VCaP (cell line): ENCODE results near the gene ZNF860.

Experiments used
- H3K27ac ChIP-seq: fragments of 450-650 bp; 2 replicates; pipeline ENCODE4 v1.5.1; 2017
- TF ChIP-seq, protein P1 (sequence below): fragments of 450-650 bp; conservative IDR thresholded peaks from 2 replicates; pipeline ENCODE4 v1.5.1; 2017; ENCODE audit warnings: mild to moderate bottlenecking, moderate library complexity

ZNF860 gene

DNA sequence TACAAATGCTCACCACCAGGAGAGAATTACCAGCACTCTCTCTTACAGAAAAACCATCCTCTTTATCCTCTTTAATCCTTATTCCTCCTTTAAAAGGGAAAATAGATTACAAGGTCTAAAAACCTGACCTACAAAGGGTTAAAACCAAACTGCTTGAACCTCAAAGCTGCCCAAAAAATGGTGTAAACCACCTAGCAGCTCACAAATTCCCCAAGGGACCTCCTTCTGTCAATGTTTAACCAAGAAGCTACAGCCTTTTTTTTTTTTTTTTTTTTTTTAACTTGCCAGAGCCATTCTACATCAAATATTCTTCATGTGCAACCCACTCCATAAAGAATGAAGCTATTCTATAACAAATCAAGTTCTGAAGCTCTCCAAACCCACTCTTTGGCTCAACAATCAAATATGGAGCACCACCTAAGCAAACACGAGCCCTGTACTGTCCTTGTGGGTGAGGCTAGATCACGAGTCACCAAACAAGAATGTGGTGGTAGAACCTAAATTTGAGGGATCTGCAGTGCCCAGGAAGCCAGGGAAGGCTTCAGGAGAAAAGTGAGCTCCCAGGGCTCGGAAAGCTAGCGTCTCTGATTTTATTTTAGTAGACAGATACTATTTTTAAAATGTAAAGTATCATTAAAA, 20.6 kb upstream of the ZNF860 start:
- H3K27ac ChIP-seq = no peak overlapping the region
- TF ChIP-seq, protein P1, sequence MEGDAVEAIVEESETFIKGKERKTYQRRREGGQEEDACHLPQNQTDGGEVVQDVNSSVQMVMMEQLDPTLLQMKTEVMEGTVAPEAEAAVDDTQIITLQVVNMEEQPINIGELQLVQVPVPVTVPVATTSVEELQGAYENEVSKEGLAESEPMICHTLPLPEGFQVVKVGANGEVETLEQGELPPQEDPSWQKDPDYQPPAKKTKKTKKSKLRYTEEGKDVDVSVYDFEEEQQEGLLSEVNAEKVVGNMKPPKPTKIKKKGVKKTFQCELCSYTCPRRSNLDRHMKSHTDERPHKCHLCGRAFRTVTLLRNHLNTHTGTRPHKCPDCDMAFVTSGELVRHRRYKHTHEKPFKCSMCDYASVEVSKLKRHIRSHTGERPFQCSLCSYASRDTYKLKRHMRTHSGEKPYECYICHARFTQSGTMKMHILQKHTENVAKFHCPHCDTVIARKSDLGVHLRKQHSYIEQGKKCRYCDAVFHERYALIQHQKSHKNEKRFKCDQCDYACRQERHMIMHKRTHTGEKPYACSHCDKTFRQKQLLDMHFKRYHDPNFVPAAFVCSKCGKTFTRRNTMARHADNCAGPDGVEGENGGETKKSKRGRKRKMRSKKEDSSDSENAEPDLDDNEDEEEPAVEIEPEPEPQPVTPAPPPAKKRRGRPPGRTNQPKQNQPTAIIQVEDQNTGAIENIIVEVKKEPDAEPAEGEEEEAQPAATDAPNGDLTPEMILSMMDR = no peak

DNA sequence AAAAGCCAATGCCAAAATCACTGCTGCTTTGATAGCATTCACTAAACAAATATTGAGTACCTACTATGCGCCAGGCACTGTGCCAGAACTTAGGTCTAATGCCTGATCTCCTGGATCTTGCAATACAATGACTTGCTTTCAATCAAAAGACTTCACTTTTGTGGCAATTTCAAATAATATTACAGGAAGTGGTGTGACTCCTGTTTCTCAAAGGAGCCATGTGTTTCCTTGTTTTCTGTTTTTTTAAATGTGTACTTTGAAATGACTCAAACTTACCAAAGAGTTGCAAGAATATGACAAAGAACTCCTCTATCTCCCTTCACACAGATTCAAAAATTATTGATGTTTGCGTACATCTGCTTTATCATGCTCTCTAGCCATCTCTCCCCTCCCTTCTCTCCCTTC, 18.7 kb upstream of the ZNF860 start:
- no peak overlapping the region for H3K27ac ChIP-seq

DNA sequence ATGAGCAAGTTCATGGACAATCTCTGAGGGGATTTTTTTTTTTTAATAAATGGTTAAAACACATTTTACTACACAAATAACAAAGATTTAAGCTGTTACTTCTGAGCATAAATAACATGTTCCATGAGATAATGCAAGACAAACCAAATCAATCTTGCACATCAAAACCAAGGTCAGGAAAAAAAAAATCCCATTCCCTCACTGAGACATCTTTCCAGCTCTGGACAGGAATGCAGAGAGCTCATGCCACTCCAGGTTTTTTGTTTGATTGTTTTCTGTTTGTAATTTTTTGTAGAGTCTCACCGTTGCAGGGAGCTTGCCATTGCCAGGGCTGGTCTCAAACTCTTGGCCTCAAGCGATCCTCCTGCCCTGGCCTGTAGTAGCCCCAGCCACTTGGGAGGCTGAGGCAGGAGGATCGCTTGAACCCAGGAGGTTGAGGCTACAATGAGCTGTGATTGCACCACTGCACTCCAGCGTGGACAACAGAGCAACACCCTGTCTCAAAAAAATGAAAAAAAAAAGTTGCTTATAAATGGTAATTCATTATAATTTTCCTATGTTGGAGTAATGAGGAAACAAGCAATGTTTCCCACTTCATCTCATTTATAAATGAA, 14.5 kb upstream of the ZNF860 start:
- TF ChIP-seq, protein P1 = no peak
- no peak overlapping the region for H3K27ac ChIP-seq

More for the DNA sequence above, 18.7 kb upstream of the ZNF860 start:
- TF ChIP-seq, protein P1 = no peak

DNA sequence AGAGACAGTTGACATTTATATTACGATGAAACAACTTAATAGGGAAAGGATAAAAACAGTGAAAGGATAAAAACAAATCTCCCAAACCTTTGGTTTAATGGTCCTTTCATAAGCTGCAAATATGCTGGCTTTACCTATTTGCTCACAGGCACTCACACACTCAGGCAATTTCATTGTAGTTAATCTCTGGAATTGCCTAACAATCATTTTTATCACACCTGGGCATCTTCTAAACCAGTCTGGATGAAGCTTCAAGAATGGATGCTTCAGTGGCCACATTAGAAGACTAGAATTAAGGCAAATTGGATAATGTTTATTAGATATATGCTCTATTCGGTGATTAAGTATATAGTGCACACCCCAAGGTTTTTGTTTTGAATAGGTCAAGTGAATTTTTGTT, 14.0 kb upstream of the ZNF860 start:
- TF ChIP-seq, protein P1 = no peak
- no peak overlapping the region for H3K27ac ChIP-seq

DNA sequence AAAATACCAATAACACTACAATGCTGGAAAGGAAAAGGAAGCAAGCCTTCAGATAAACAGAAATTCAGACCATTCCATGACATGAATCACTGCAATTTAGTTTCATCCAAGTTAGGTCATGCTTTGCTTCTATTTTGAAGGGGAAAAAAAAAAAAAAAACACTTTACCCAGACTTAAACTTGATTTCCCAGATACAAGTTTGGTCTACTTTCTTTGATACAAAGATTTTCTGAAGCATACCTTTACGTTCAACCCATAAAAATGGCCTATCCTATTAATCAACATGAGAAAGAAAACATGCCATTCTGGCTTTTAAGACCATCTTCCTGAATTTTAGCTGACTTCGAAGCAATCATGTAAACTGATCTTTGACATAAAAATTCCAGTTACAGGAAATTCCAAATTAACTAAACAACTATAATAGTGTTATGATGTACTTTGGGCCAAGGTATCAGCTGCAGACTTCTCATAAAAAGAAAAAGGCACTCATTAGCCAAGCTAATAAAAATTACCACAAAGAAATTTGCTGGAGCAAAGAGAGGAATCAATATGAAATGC, 13.1 kb upstream of the ZNF860 start:
- H3K27ac ChIP-seq = peak overlapping the region; percentile 25
- TF ChIP-seq, protein P1 = no peak

DNA sequence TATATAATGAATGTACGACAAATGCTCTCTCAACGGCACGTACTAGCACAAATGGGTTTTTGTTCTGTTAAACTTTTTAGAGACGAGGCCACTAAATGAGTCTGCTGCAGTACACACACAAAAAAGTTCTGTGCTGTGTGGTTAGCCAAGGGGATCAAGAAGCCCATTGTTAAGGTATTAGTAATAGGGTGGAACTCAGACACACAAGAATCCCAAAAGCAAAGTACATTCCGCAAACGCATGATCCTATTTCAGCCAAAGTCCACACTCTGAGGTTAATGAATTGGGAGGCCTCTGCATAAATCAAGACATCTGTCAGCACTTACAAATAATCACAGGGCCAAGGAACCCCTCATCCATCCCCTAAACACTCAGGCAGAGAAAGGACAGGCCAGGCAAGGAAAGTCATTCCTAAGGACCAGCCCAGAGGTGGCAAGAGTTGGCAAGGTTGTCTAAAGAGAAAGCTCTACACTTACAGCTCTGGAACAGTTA, 12.6 kb upstream of the ZNF860 start:
- TF ChIP-seq, protein P1 = no peak
- peak overlapping the region; percentile 25 for H3K27ac ChIP-seq

DNA sequence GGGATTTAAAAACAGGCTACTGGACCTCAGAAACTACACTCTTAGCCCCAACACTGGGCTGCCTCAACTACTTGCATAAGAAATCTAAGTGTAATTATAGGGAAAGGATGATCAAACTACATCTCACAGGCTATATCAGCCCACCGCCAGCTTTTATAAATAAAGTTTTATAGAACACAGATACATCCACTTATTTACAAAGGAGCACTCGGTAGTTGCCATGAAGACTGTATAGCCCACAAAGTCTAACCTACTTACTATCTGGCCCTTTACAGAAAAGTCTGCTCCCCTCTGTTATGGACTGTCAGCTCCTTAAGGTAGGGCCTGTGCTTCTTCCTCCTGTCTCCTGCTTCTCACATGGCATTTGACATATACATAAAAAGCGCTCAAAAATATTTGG, 9.9 kb upstream of the ZNF860 start:
- TF ChIP-seq, protein P1 = no peak
- H3K27ac ChIP-seq = no peak overlapping the region
